GM06990 (cell line): ENCODE measurements around the gene FAM76A.

ENCODE experiments used
- DNase-seq: peaks from one replicate; pipeline ENCODE4 v3.0.0-alpha.2; 2011; ENCODE audit not compliant: insufficient read length; ENCODE audit errors: extremely low read depth
- H3K27me3 ChIP-seq: replicated peaks from 2 replicates; pipeline ENCODE4 v1.6.0; 2011; ENCODE audit warnings: low read length; ENCODE audit not compliant: control insufficient read depth, insufficient read depth
- H3K36me3 ChIP-seq: 2 replicates; pipeline ENCODE4 v1.5.1; 2011; ENCODE audit warnings: low read length; ENCODE audit not compliant: control insufficient read depth, insufficient read depth
- H3K4me3 ChIP-seq: replicated peaks from 2 replicates; pipeline ENCODE4 v1.5.1; 2011; ENCODE audit warnings: low read depth, mild to moderate bottlenecking, control low read depth, low read length
- TF ChIP-seq, protein P1 (sequence below): IDR thresholded peaks from 2 replicates; pipeline ENCODE4 v1.5.1; 2011; ENCODE audit warnings: low read length, control low read depth, mild to moderate bottlenecking, inconsistent platforms; ENCODE audit not compliant: insufficient read depth, poor library complexity, severe bottlenecking

The FAM76A gene

DNA sequence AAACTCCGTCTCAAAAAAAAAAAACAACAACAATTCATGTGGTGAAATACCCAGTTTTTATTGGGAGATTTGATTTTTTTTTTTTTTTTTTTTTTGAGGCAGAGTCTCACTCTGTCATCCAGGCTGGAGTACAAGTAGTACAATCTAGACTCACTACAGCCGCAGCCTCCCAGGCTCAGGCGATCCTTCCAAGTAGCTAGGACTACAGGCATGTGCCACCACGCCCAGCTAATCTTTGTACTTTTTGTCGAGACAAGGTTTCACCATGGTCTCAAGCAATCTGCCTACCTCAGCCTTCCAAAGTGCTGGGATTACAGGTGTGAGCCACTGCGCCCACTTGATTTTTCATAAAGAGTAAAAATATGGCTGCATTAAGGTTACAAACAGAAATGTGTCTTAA, 15.4 kb downstream of the FAM76A start:
- no peak overlapping the region for H3K4me3 ChIP-seq
- H3K27me3 ChIP-seq: no peaks in the 10 kb centered on the region
- DNase-seq: no peak
- TF ChIP-seq, protein P1, sequence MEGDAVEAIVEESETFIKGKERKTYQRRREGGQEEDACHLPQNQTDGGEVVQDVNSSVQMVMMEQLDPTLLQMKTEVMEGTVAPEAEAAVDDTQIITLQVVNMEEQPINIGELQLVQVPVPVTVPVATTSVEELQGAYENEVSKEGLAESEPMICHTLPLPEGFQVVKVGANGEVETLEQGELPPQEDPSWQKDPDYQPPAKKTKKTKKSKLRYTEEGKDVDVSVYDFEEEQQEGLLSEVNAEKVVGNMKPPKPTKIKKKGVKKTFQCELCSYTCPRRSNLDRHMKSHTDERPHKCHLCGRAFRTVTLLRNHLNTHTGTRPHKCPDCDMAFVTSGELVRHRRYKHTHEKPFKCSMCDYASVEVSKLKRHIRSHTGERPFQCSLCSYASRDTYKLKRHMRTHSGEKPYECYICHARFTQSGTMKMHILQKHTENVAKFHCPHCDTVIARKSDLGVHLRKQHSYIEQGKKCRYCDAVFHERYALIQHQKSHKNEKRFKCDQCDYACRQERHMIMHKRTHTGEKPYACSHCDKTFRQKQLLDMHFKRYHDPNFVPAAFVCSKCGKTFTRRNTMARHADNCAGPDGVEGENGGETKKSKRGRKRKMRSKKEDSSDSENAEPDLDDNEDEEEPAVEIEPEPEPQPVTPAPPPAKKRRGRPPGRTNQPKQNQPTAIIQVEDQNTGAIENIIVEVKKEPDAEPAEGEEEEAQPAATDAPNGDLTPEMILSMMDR: no peak
- H3K36me3 ChIP-seq: no peaks in the 10 kb centered on the region; the same call in none of the 2 replicates

DNA sequence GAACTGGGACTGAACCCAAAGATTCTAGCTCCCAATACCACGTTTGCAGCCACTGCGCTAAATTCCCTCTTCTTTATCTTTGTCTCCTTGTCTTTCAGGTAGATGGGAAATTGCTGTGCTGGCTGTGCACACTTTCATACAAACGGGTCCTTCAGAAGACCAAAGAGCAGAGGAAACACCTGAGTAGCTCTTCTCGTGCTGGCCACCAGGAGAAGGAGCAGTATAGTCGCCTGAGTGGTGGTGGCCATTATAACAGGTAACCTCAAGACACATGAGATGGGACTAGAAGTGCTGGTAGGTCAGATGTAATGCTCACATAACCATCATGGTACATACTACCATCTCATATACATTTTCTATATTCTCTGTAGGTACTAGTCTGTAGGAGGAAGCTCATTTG, 18.8 kb downstream of the FAM76A start:
- Histone ChIP-seq H3K27me3 (no peaks in the 10 kb centered on the region), H3K36me3 (peaks cover 4% of the 10 kb centered on the region), H3K4me3 (no peak overlapping the region)
- TF ChIP-seq, protein P1: no peak
- DNase-seq: no peak

DNA sequence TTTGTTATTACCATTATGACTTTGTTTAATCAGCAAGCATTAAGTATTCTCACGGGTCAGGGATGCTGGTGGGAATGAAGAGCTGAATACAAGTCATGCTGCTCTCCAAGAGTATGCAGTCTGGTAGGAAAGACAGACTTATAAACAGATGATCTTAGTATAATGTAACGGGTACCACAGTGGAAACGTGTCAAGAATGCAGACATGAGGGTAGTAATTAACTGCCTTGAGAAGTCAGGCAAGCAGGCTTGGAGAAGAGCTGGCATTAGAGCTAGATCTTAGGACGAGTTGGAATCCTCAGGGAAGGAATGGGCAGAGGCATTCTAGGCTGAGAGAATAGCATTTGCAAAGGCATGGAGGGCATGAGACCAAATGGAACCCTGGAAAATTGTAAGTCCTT, 19.7 kb downstream of the FAM76A start:
- no peak overlapping the region for H3K4me3 ChIP-seq
- H3K27me3 ChIP-seq: no peaks in the 10 kb centered on the region
- TF ChIP-seq, protein P1: no peak
- DNase-seq: no peak
- H3K36me3 ChIP-seq: peaks cover 5% of the 10 kb centered on the region

DNA sequence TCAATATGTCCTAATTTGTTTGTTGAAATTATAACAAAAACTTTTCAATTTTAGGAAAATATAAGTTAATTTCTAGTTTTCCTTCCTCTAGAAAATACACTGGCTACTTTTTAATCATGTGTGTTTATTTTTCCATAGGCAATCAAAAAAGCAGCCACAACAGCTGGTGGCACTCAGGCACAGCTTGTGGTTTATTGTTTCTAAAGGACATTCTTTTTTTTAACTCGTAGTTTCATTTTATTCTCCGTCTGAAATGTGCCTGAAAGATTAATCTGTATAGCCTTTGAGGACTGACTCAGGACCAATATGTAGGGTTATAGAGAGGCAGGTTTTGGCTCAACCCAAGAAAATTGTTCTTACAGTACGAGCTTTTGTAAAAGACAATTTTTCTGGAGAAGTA, 26.6 kb downstream of the FAM76A start:
- Histone ChIP-seq H3K27me3 (no peaks in the 10 kb centered on the region), H3K4me3 (no peak overlapping the region), H3K36me3 (peaks cover 5% of the 10 kb centered on the region)
- no peak for DNase-seq
- TF ChIP-seq, protein P1: no peak

DNA sequence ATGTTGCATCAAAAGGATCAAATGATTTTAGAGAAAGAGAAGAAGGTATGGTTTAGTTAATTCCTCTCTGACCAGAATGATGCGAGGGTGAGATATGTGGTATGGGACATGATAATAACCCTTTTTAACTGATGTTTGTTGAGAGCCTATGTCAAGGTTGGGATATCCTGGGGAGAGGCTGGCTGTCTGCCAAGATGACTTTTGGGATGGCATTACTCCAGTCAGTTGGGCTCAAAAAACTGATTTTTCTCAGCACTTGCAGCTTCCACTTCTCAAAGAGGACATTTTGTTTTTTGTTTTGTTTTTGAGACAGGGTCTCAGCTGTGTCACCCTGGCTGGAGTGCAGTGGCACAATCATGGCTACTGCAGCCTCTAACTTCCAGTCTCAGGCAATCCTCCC, 29.5 kb downstream of the FAM76A start:
- no peaks in the 10 kb centered on the region for H3K27me3 ChIP-seq
- no peak overlapping the region for H3K4me3 ChIP-seq
- TF ChIP-seq, protein P1: no peak
- no peaks in the 10 kb centered on the region; the same call in none of the 2 replicates for H3K36me3 ChIP-seq
- DNase-seq: no peak

DNA sequence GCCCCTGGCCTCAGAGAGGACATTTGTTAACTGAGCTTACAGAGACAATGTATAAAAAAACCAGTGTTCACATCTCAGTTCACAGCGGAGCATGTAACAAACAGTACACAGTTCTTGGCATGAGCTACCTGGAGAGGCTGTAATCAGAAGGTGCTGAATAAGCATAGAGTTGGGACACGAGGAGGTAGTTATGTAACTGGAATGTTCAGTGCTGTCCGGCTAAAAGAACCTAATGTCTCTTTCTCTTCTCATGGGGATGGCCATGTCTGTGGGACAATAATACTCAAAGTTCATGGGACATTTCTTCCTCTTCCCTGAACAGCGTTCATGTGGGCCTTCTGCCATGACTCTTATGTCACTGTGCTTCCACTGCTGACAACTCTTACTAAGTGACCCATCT, 30.1 kb downstream of the FAM76A start:
- no peaks in the 10 kb centered on the region for H3K27me3 ChIP-seq
- H3K36me3 ChIP-seq: no peaks in the 10 kb centered on the region; the same call in none of the 2 replicates
- TF ChIP-seq, protein P1: no peak
- H3K4me3 ChIP-seq: no peak overlapping the region
- DNase-seq: no peak
